ENCODE measurements around the gene ATP10A. TPM values are rescaled to one million over a fixed set of nuclear protein-coding genes. Genes with fewer than 3 reads are reported as not detected.

Gene ATP10A
- total RNA-seq, 4 donors from 2014 or later, result 2.7 to 7.0 (median 3.4) TPM

GRCh38 chr15:25784876-25785640, 78.1 kb downstream of the ATP10A start:
- no peak overlapping the region for H3K4me3 ChIP-seq (replicated peaks in 1 of 3)
- no peak for TF ChIP-seq POLR2A (IDR thresholded peaks at IDR 0.05)
- TF ChIP-seq, protein P1, sequence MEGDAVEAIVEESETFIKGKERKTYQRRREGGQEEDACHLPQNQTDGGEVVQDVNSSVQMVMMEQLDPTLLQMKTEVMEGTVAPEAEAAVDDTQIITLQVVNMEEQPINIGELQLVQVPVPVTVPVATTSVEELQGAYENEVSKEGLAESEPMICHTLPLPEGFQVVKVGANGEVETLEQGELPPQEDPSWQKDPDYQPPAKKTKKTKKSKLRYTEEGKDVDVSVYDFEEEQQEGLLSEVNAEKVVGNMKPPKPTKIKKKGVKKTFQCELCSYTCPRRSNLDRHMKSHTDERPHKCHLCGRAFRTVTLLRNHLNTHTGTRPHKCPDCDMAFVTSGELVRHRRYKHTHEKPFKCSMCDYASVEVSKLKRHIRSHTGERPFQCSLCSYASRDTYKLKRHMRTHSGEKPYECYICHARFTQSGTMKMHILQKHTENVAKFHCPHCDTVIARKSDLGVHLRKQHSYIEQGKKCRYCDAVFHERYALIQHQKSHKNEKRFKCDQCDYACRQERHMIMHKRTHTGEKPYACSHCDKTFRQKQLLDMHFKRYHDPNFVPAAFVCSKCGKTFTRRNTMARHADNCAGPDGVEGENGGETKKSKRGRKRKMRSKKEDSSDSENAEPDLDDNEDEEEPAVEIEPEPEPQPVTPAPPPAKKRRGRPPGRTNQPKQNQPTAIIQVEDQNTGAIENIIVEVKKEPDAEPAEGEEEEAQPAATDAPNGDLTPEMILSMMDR (IDR thresholded peaks at IDR 0.05), result no peak
- H3K9me3 ChIP-seq, result no peaks in the 10 kb centered on the region
- intact Hi-C loops (cut with DNase I), result no loop called here
- H3K36me3 ChIP-seq, result no peaks in the 10 kb centered on the region
- H3K4me1 ChIP-seq, result peaks cover 0 to 12% of the 10 kb centered on the region in 2 donors
- no peaks in the 10 kb centered on the region for H3K27me3 ChIP-seq
- no peak overlapping the region for H3K27ac ChIP-seq
- 83 to 87% methylated on average over 16 to 17 of the region's 17 CpGs for WGBS, 2 donors
- DNase-seq, result no peak

DNA sequence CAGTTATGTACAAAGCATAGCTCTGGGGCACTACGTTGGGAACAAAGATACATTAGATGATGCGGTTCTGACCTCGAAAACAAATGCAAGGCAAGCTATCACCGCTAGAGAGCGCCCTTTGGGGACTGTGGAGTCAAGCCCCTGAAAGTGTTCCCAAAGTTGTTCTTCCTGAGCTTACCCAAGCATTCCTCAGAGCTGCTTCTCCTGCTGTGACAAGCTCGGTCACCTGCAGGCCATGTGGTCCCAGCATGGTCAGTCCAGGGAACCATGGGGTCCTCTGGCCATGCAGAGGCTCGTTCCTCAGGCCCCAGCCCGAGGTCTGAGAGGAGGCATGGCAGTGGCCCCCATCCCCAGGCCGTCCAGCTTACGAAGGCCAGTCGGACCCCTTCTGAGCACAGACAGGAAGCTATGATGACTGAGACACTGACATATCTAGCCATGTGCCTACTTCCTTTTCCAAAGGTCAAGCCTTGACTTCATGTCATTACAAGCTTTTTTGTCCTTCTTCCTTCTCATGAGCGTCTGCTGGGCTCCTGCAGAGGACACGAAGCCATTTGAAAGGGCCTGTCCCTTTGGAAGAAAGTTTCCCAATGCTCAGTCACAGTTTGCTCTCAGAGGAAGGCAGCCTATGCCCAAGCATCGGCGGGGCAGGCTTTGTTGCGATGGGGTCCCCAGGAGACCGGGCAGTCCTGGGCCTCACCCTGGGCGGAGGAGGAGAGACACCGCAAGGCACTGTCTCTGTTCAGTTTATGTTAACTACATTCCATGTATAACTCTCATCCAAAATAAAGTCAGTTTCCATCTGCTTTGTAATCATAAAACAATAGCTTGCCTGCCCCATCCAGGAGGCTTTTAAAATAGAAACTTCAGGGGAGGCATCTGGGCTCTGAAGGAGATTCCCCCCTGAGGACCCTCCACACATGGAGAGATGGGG, 79.3 kb downstream of the ATP10A start:
- Histone ChIP-seq H3K27ac (no peak overlapping the region), H3K36me3 (no peaks in the 10 kb centered on the region), H3K4me1 (peaks cover 0 to 8% of the 10 kb centered on the region in 2 donors), H3K4me3 (replicated peaks in 1 of 3) (no peak overlapping the region), H3K27me3 (no peaks in the 10 kb centered on the region), H3K9me3 (no peaks in the 10 kb centered on the region)
- WGBS, 2 donors, result 75 to 85% methylated on average over 14 to 19 of the region's 19 CpGs
- TF ChIP-seq, protein P1 (IDR thresholded peaks at IDR 0.05), result peak in 2 of 6 experiments; percentile 9 to 20
- TF ChIP-seq POLR2A (IDR thresholded peaks at IDR 0.05), result no peak
- no peak for DNase-seq
- intact Hi-C loops (cut with DNase I), result no loop called here

- no peaks in the 10 kb centered on the region for H3K36me3 ChIP-seq
- H3K9me3 ChIP-seq, result no peaks in the 10 kb centered on the region
- peaks cover 0 to 6% of the 10 kb centered on the region in 2 donors for H3K4me1 ChIP-seq
- H3K27ac ChIP-seq, result no peak overlapping the region
- intact Hi-C loops (cut with DNase I), result no loop called here
- TF ChIP-seq POLR2A (IDR thresholded peaks at IDR 0.05), result no peak
- TF ChIP-seq, protein P1 (IDR thresholded peaks at IDR 0.05), result no peak
- H3K27me3 ChIP-seq, result no peaks in the 10 kb centered on the region
- no peak overlapping the region for H3K4me3 ChIP-seq (replicated peaks in 1 of 3)
- 87 to 92% methylated on average over 3 of the region's 3 CpGs for WGBS, 2 donors
- no peak for DNase-seq
Observed at GRCh38 chr15:25783134-25783533, 80.0 kb downstream of the ATP10A start.

GRCh38 chr15:25780479-25781255, 82.5 kb downstream of the ATP10A start:
- no peaks in the 10 kb centered on the region for H3K36me3 ChIP-seq
- TF ChIP-seq, protein P1 (IDR thresholded peaks at IDR 0.05), result no peak
- no peak for TF ChIP-seq POLR2A (IDR thresholded peaks at IDR 0.05)
- H3K27me3 ChIP-seq, result no peaks in the 10 kb centered on the region
- no peaks in the 10 kb centered on the region for H3K4me1 ChIP-seq
- H3K4me3 ChIP-seq (replicated peaks in 1 of 3), result no peak overlapping the region
- intact Hi-C loops (cut with DNase I), result no loop called here
- H3K9me3 ChIP-seq, result no peaks in the 10 kb centered on the region
- 92% methylated on average over 28 of the region's 28 CpGs for WGBS, 2 donors
- no peak for DNase-seq
- no peak overlapping the region for H3K27ac ChIP-seq
